Posterior cingulate gyrus (tissue), 11 donors: ENCODE data around the gene TMCC2.
"Not testable (repeated sequence)": the region's sequence is repeated elsewhere in the genome, so short reads cannot be mapped to it uniquely, and the experiment has no call there.

Source experiments
- DNase-seq, 10 donors: peaks; one replicate each; pipeline versions ENCODE4 v3.0.0 to v3.0.0-alpha.2; 2020 to 2021; ENCODE audit warnings: mixed read lengths in 3 of 10
- intact Hi-C: fragments of 100-400 bp; cut with DNase I; formaldehyde crosslinking; loops from one replicate; pipeline ENCODE4 v1.15.1; 2023

Gene TMCC2

DNA sequence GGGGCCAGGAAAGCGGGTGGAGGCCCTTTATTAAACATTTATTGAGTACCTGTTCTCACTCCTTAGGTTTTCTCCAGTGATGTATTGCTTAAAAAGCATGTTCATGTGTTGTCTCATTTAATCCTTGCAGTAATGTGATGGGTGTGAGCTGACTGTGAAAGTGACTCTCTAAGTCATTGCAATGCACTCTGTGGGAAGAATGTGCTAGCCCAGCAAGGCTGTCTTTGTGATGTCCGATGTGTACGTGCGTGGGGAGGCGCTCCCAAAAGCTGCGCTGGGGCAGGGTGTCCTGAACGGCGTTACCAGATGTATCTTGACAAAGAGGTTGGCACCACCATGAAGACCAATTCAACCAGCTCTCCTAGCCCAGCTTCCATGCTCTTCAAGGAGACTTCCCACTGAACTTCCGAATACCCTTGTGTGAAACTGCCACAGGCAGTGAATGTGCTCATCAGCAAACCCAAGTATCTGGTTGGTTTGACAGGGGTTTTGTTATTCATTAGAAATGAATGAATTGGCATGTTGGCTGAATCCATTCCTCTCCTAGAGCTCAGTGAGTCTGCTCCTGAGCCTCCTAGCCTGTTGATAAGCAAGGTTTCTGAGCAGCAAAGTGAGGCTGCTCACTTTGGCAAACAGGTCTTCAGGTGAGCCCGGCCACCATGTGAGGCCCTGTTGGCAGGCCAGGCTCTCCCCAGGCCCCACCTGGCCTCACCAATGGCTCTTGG lies 65.8 kb downstream of the TMCC2 start:
- intact Hi-C loops, result no loop called here
- DNase-seq, result no peak

DNA sequence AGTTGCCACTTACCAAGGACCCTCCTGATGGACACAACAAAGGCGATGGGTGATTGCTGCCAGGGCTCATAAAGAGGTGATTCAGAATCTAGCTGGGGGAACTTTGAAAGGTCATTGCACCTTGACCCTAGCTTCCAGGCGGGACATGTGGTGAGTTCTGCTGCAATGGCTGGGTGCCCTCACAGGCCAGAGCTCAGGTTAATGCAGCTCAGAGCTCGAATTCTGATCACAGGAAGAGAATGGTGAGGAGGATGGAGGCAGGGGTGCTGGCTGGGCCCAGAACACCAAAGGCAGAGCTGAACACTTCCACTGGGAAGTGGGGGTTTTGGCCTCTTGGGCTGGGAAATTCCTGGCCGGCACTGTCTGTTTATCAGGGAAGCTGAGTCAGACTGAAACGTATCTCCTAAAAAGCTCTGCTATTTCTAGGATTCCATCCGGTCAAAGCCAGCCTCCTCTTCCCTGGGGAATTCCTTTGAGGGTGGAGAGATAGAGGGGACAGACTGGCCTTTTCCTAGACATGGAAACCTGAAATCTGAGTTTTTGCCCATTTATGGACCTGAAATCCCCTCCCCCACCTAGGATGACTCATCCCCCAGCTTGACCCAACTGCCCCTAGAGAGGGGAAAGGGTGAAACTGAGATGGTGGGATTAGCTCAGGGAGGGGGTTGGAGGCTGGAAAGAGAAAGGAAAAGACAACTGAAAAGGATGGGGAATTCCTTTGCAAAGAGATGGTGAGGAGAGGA lies 66.6 kb downstream of the TMCC2 start:
- DNase-seq, result no peak
- intact Hi-C loops, result no loop called here

GRCh38 chr1:205294934-205295333 lies 67.2 kb downstream of the TMCC2 start:
- intact Hi-C loops, result no loop called here
- DNase-seq, result no peak

DNA sequence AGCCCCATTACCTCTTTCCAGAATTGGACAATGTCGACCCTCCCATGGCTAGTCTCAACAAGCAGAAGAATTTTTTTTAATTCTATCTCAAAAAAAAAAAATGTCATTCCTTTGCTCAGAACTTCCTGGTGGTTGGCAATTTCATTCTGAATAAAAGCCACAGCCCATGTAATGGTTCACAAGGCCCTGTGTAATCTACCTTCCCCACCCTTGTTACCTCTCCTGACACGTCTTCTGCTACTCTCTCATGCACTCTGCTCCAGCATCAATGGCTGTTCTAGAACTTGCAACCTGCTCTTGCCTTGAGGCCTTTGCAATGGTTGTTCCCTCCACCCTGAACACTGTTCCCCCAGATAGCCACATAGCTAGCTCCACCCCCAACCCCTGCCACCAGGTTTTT lies 68.4 kb downstream of the TMCC2 start:
- intact Hi-C loops, result no loop called here
- no peak for DNase-seq

- DNase-seq, intact Hi-C loops: not testable (repeated sequence)
Observed at GRCh38 chr1:205297546-205298177, 69.9 kb downstream of the TMCC2 start.

DNA sequence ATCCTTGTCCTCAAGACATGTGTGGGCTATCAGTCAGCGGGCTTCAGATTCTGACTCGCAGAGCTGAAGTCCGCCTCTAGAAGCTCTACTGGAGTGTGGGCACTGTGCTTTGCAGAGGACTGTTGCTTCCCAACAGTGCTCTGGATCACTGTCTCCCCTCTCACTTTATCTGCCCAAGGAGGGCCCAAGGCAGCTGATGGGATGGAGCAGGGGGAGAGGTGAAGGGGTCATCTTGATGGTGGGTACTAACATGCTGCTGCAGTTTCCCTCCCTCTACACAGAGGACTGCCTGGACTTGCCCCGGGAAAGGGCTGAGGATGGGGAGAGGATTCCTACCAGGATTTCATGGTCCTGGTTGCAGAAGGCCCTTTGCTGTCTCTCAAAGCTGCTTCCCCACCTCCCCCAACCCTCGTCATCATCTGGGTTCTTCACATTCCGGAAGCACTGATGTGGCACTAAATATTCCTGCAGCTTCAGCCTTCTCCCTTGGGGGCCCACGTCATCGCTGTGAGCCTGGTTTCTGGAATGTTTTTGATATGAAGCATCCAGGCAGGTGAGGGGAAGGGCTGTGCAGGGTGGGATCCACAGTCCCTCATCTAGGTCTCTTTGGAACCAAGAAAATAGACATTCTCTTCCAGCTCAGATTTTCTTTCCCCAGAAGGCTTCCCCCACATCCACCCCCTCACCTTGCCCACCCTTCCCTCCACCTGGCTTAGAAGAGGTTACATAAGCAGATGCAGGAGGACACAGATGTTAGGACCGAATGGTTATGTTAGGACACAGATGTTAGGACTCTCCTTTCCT lies 70.6 kb downstream of the TMCC2 start:
- intact Hi-C loops, result no loop called here
- no peak for DNase-seq

GRCh38 chr1:205300149-205300548 lies 72.4 kb downstream of the TMCC2 start:
- no peak for DNase-seq
- intact Hi-C loops, result no loop called here

- peak in 3 of 10 donors; percentile 21 to 85 (median 72) for DNase-seq
Observed at GRCh38 chr1:205301205-205301821, 73.6 kb downstream of the TMCC2 start.

GRCh38 chr1:205301842-205302588 lies 74.3 kb downstream of the TMCC2 start:
- intact Hi-C loops, result no loop called here
- no peak for DNase-seq

More at GRCh38 chr1:205301205-205301821, 73.6 kb downstream of the TMCC2 start:
- intact Hi-C loops, result no loop called here

DNA sequence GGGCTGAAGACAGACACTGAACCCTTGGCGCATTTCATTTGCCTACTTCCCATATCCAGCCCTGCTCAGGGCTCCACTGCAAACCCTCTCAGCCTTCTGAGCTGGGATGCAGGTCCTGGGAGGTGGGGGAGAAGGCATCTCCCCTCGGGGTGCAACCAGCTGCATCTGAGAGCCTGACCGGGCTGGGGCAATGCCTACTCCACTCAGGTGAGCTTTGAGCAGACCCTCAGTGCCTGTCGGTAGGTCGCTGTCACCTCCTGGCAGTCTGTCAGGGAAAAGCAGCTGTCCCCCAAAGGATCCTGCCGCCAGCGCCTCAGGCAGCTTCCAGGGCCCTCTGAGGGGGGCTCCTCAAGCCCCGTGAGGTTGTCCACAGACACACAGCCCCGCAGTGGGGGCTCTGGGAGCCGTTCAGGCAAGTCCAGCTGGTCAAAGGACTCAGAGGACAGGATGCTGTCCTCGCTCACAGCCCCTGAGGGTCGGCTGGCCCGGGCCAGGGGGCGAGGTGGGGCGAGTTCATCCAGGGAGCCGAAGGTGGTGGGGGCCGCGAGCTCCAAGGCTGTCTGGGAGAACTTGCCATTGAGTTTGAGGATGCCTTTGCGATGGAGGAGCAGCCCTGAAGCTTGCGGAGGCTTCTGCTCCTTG lies 75.6 kb downstream of the TMCC2 start:
- DNase-seq, result no peak
- intact Hi-C loops, result no loop called here

DNA sequence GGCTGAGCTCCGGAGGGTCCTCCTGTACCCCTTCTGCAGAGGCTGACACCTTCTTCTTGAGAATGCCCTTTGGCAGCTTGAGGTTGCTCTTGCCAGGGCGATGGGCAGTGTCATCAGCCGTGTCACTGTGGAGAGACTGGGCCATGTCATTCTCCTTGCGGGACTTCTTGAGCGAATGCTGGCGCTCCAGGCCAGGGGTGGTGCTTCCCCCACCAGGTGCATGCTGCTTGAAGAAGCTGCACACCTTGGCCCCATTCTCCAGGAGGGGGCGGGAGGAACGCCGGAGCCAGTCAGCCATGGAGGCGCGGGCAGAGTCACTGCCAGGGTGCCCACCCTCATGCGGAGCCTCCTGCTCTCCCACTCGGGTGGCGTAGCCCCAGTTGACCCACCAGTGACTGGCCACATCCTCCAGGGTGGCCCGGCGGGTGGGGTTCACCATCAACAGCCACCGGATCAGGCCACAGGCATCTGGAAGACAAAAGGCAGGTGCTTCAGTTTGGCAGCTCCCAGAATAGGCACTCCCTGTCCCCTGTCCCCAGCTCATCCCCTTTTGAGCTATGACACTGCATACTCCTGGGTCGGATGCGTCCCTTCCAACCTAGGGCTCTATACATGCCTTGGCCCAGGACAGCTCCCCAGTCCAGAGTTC lies 76.4 kb downstream of the TMCC2 start:
- no peak for DNase-seq
- intact Hi-C loops, result no loop called here

- intact Hi-C loops, result no loop called here
- no peak for DNase-seq
Observed at GRCh38 chr1:205304695-205305070, 76.9 kb downstream of the TMCC2 start.

- no peak for DNase-seq
Observed at GRCh38 chr1:205306929-205307566, 79.3 kb downstream of the TMCC2 start.

DNA sequence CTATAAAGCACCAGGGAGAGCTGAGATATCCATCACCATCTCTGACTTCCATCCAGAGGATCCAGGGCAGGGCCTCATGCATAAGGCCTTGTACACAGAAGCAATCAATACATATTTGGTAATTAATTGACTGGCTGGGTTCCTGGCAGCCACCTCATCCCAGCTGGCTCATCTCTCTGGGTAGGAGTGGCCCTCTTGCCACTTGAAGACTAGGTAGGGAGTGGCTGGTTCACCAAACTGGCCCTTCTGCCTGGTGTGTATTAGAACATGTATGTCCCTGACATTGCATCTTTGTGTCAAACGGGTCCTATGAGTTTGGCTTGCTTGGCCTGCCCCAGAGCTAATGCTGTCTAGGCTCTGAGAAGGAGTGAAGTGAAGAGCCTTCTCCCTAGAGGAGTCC lies 82.0 kb downstream of the TMCC2 start:
- no peak for DNase-seq
- intact Hi-C loops, result no loop called here

More at GRCh38 chr1:205306929-205307566, 79.3 kb downstream of the TMCC2 start:
- intact Hi-C loops, result no loop called here

DNA sequence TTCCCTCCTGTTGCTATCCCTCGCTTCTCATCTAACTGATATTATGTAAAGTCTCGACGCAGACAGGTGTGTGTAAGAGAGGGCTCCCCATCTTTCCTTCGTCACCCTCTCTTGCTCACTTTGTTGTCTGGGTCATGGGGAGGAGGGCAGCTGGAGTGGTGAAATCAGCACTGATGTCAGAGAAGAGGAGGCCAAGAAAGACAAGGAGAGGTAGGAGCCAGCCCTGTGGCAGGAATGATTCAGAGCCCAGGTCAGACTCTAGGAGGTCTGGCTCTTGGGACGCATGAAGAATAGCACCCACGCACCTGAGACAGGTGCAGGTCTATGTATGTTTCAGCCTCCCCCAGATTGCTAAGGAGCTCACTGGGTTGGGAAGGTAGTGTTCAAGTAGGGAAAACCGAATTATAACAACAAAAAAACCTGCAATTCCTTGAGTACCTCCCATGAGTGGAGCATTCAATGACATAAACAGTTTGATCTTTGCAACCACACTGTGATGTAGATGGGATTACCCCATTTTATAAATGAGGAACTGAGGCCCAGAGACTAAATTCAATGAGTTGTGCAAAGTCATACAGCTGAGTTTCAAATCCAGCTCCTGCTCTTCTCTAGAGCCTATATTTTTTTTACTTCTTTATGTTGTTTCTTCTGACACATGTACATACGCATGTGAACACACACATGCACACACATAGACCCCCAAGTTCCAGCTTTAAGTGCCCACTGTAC lies 83.4 kb downstream of the TMCC2 start:
- no peak for DNase-seq
- intact Hi-C loops, result no loop called here

- intact Hi-C loops, result no loop called here
Observed at GRCh38 chr1:205312866-205313562, 85.3 kb downstream of the TMCC2 start.

More at GRCh38 chr1:205312866-205313562, 85.3 kb downstream of the TMCC2 start:
- DNase-seq, result no peak
